GM12878 (cell line): ENCODE data around the gene RCAN2. TPM values are rescaled to one million over a fixed set of nuclear protein-coding genes. Genes with fewer than 3 reads are reported as not detected.

ENCODE experiments used
- ATAC-seq: fragments of 200-7000 bp; cut with Tn5 transposase; 3 replicates; pipeline ENCODE4 v1.9.1; 2020; ENCODE audit warnings: mild to moderate bottlenecking, moderate library complexity
- BruUV-seq: library from RNA; stranded (reverse); fragments of 400-500 nt; replicated peaks from 2 replicates; lab custom pipeline; 2021; lab: Mats Ljungman, UMichigan
- CTCF ChIA-PET: fragments of 300-600 bp; sonication (Branson Sonifier 250); formaldehyde crosslinking; extraction: SDS; loops from one replicate; lab custom pipeline; 2021; ENCODE audit warnings: inconsistent platforms; lab: Yijun Ruan, JAX
- POLR2A ChIA-PET: fragments of 350-600 bp; formaldehyde crosslinking; extraction: SDS; loops from one replicate; lab custom pipeline; 2021; ENCODE audit warnings: inconsistent platforms; lab: Charles Lee
- RAD21 ChIA-PET: fragments of 300-600 bp; sonication (Branson Sonifier 250); formaldehyde crosslinking; loops from one replicate; lab custom pipeline; 2023; ENCODE audit warnings: antibody characterized with exemption; ENCODE audit not compliant: unreplicated experiment; lab: Charles Lee
- SMC1A ChIA-PET: fragments of 300-600 bp; sonication (Branson Sonifier 250); formaldehyde crosslinking; loops from one replicate; lab custom pipeline; 2023; ENCODE audit not compliant: unreplicated experiment, uncharacterized antibody; lab: Charles Lee
- DNase-seq: peaks from one replicate; pipeline ENCODE4 v3.0.0-alpha.2; 2011; ENCODE audit warnings: low read depth, low spot score
- FAIRE-seq: peaks from 3 replicates; lab custom pipeline; 2011; peaks lifted over from hg19 to GRCh38; lab: Jason Lieb, UNC
- H2AFZ ChIP-seq: 2 replicates; pipeline ENCODE4 v1.6.0; 2011; ENCODE audit warnings: low read depth, low read length, control low read depth; ENCODE audit not compliant: control insufficient read depth
- H3K27ac ChIP-seq: 2 replicates; pipeline ENCODE4 v1.5.1; 2011; ENCODE audit warnings: control low read depth; ENCODE audit not compliant: control insufficient read depth, insufficient read depth
- H3K27me3 ChIP-seq, 2 experiments: replicated peaks in 1 of 2; 2 replicates each; pipeline versions ENCODE4 v1.6.0 to v1.6.1; 2011; ENCODE audit warnings: low read length in 1 of 2; ENCODE audit not compliant: control insufficient read depth in 2 of 2, insufficient read depth in 2 of 2
- H3K36me3 ChIP-seq, 2 experiments: 2 replicates each; pipeline ENCODE4 v1.5.1; 2011; ENCODE audit warnings: low read length in 1 of 2; ENCODE audit not compliant: control insufficient read depth in 2 of 2, insufficient read depth in 2 of 2
- H3K4me1 ChIP-seq: 2 replicates; pipeline ENCODE4 v1.6.1; 2011; ENCODE audit warnings: mild to moderate bottlenecking, low read length, moderate library complexity, mixed read lengths; ENCODE audit not compliant: control insufficient read depth, insufficient read depth
- H3K4me2 ChIP-seq: 2 replicates; pipeline ENCODE4 v1.6.0; 2011; ENCODE audit warnings: control low read depth; ENCODE audit not compliant: control insufficient read depth, insufficient read depth
- H3K4me3 ChIP-seq: fragments of 200-600 bp; sonication (generic); 2 replicates; pipeline ENCODE4 v1.5.1; 2016
- H3K79me2 ChIP-seq: 2 replicates; pipeline ENCODE4 v1.6.0; 2011; ENCODE audit warnings: low read length; ENCODE audit not compliant: control insufficient read depth, insufficient read depth
- H3K9ac ChIP-seq: 2 replicates; pipeline ENCODE4 v1.8.0; 2011; ENCODE audit warnings: low read length, control low read depth, mixed read lengths; ENCODE audit not compliant: control insufficient read depth, insufficient read depth
- H3K9me3 ChIP-seq: replicated peaks from 3 replicates; pipeline ENCODE4 v1.5.1; 2011; ENCODE audit warnings: mild to moderate bottlenecking, low read length; ENCODE audit not compliant: control insufficient read depth, insufficient read depth
- H4K20me1 ChIP-seq: 2 replicates; pipeline ENCODE4 v1.6.0; 2011; ENCODE audit not compliant: control insufficient read depth, insufficient read depth
- BACH1 ChIP-seq: fragments of 450-650 bp; IDR thresholded peaks from 2 replicates; pipeline ENCODE4 v1.6.1; 2017; ENCODE audit warnings: mild to moderate bottlenecking, borderline replicate concordance
- GATAD2B ChIP-seq: fragments of 450-650 bp; conservative IDR thresholded peaks from 2 replicates; pipeline ENCODE4 v1.6.1; 2017; ENCODE audit warnings: low read depth, mild to moderate bottlenecking, moderate library complexity
- PAX5 ChIP-seq: IDR thresholded peaks from 2 replicates; pipeline ENCODE4 v1.6.1; 2011; ENCODE audit warnings: low read depth, low read length, borderline replicate concordance
- PRDM15 ChIP-seq: fragments of 450-650 bp; formaldehyde crosslinking; IDR thresholded peaks from 2 replicates; pipeline ENCODE4 v1.4.0; 2020; ENCODE audit warnings: mild to moderate bottlenecking, moderate library complexity
- RELB ChIP-seq: fragments of 450-650 bp; IDR thresholded peaks from 2 replicates; pipeline ENCODE4 v1.6.1; 2017; ENCODE audit warnings: low read depth, mild to moderate bottlenecking, moderate library complexity
- STAT3 ChIP-seq: IDR thresholded peaks from 2 replicates; pipeline ENCODE4 v1.6.1; 2011; ENCODE audit warnings: low read depth, low read length, improper control_type of control experiment
- SUPT20H ChIP-seq: IDR thresholded peaks from 2 replicates; pipeline ENCODE4 v1.6.1; 2011; ENCODE audit warnings: low read depth, mild to moderate bottlenecking, low read length, moderate library complexity, borderline replicate concordance; ENCODE audit not compliant: control insufficient read depth
- WGBS: methylation state at CpG from one replicate; pipeline ENCODE4 v1.1.6; 2016; ENCODE audit warnings: low lambda C conversion rate; ENCODE audit not compliant: insufficient replicate concordance, insufficient coverage; ENCODE audit errors: missing lambda C conversion rate; 5-methylcytosine and 5-hydroxymethylcytosine counted together
- in situ Hi-C: fragments of 300-500 bp; cut with MboI; formaldehyde crosslinking; loops from 9 replicates; pipeline ENCODE4 v1.14.3; 2018; ENCODE audit warnings: mixed read lengths
- intact Hi-C: fragments of 100-400 bp; cut with micrococcal nuclease; formaldehyde crosslinking; loops from one replicate; pipeline ENCODE4 v1.14.2; 2022; ENCODE audit not compliant: unreplicated experiment
- polyA plus RNA-seq, 11 experiments: library from polyadenylated mRNA; depleted of rRNA in 4 of 11; unstranded in 6 of 11; stranded (reverse) in 5 of 11; fragments of >200 nt; fragmentation: Nextera tagmentation in 4 of 11; fragmentation: Illumina TruSeq in 1 of 11; extraction: Ambion mirVana in 4 of 11; extraction: Trizol in 1 of 11; gene quantifications; 1 replicate in 1 of 11; 2 replicates in 10 of 11; pipeline versions ENCODE4 v1.2.1 to v1.2.3, GENCODE V29; 2011 to 2016; ENCODE audit warnings: inconsistent platforms in 2 of 11, missing spikeins in 2 of 11, low read depth in 1 of 11
- total RNA-seq, 4 experiments: library from RNA; depleted of rRNA in 3 of 4; stranded (reverse); fragments of >200 nt in 3 of 4; fragmentation: Illumina TruSeq in 1 of 4; extraction: Trizol in 1 of 4; gene quantifications; 2 replicates each; pipeline versions ENCODE4 v1.2.1 to v1.2.3, GENCODE V29; 2013 to 2021
- TF ChIP-seq, protein P1 (sequence below): IDR thresholded peaks from 2 replicates; pipeline ENCODE4 v1.6.1; 2011; ENCODE audit warnings: low read depth, low read length, improper control_type of control experiment, borderline replicate concordance

The RCAN2 gene
- total and polyA plus RNA-seq, 10 of the 15 experiments (the other 5 are each of a cell fraction or from before 2014, with no cell fraction given): 0.06 TPM; not detected in 9

GRCh38 chr6:46538800-46539480 is 47.7 kb upstream of the RCAN2 start:
- WGBS: 18% methylated on average over 6 of the region's 6 CpGs
- Histone ChIP-seq H3K4me3 (no peak overlapping the region), H3K4me1 (no peaks in the 10 kb centered on the region), H3K4me2 (no peak overlapping the region), H3K9me3 (no peaks in the 10 kb centered on the region), H3K36me3 (no peaks in the 10 kb centered on the region), H3K27ac (no peak overlapping the region), H3K27me3 (no peaks in the 10 kb centered on the region), H2AFZ (no peak overlapping the region), H4K20me1 (no peaks in the 10 kb centered on the region), H3K9ac (no peak overlapping the region), H3K79me2 (no peaks in the 10 kb centered on the region)
- RAD21 ChIA-PET: no interaction called here
- BruUV-seq: no TSS peak
- TF ChIP-seq SUPT20H: no peak
- TF ChIP-seq BACH1: no peak
- FAIRE-seq (no peak), ATAC-seq (no peak), DNase-seq (no peak)
- in situ Hi-C loops (no loop called here), intact Hi-C loops (no loop called here)
- CTCF ChIA-PET: interaction anchor here (1.3 kb wide), 1 partner anchor 10 kb away, joined by 4 read pairs; no protein-coding TSS in a partner anchor
- SMC1A ChIA-PET: interaction anchor here (0.6 kb wide), 1 partner anchor 39 kb away, joined by 3 read pairs; no protein-coding TSS in a partner anchor
- POLR2A ChIA-PET: no interaction called here

DNA sequence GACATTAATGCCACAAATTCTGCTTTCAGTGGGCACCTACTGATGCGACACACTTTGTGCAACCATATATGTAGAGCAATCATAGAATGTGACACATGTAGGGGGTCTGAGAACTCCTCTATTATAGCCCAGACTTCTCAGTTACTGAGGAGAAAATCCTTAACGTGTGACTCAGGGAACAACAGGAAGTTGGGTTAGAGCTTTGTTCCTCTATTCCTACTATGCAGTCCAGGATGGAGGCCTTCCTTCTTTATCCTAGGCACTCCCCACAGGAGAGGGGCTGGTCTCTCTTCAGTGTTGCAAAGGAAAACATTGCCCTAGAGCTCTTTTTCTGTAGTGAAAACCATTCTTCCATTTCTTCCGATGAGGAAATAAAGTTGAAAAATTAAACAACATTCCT is 39.6 kb upstream of the RCAN2 start:
- in situ Hi-C loops (no loop called here), intact Hi-C loops (no loop called here)
- no peak overlapping the region for H3K4me2 ChIP-seq
- H3K4me1 ChIP-seq: no peaks in the 10 kb centered on the region
- H3K4me3 ChIP-seq: no peak overlapping the region
- FAIRE-seq (no peak), ATAC-seq (no peak), DNase-seq (no peak)
- H3K27me3 ChIP-seq: no peaks in the 10 kb centered on the region
- no peak overlapping the region for H3K27ac ChIP-seq
- no peaks in the 10 kb centered on the region for H3K9me3 ChIP-seq
- H3K79me2 ChIP-seq: no peaks in the 10 kb centered on the region
- CTCF ChIA-PET: no interaction called here
- no peak overlapping the region for H3K9ac ChIP-seq
- RAD21 ChIA-PET: no interaction called here
- H3K36me3 ChIP-seq: no peaks in the 10 kb centered on the region
- no peak overlapping the region for H2AFZ ChIP-seq
- no TSS peak for BruUV-seq
- 36% methylated on average over 3 of the region's 3 CpGs for WGBS
- no peaks in the 10 kb centered on the region for H4K20me1 ChIP-seq
- SMC1A ChIA-PET: no interaction called here
- POLR2A ChIA-PET: no interaction called here
- TF ChIP-seq RELB (no peak), GATAD2B (no peak), PAX5 (no peak), STAT3 (no peak), PRDM15 (CRISPR knock-in tag) (no peak)
- TF ChIP-seq, protein P1, sequence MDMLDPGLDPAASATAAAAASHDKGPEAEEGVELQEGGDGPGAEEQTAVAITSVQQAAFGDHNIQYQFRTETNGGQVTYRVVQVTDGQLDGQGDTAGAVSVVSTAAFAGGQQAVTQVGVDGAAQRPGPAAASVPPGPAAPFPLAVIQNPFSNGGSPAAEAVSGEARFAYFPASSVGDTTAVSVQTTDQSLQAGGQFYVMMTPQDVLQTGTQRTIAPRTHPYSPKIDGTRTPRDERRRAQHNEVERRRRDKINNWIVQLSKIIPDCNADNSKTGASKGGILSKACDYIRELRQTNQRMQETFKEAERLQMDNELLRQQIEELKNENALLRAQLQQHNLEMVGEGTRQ: no peak
